ENCODE data around the gene HRAS. TPM values are rescaled to one million over a fixed set of nuclear protein-coding genes. Genes with fewer than 3 reads are reported as not detected.

HRAS gene
- total and polyA plus RNA-seq, 2 experiments from 2014 or later: 49.6 to 97.8 TPM

GRCh38 chr11:498297-499181 is 36.8 kb downstream of the HRAS start:
- DNase-seq (ENCODE audit: low read depth in 1 of 2, low spot score in 1 of 2): no peak
- Histone ChIP-seq H3K27me3 (no peaks in the 10 kb centered on the region), H3K4me3 (no peak overlapping the region), H3K9me3 (ENCODE audit: low read depth) (no peaks in the 10 kb centered on the region), H3K27ac (no peak overlapping the region), H3K36me3 (peaks cover 34% of the 10 kb centered on the region), H3K4me1 (ENCODE audit: low read depth) (no peaks in the 10 kb centered on the region)
- TF ChIP-seq, protein P1, sequence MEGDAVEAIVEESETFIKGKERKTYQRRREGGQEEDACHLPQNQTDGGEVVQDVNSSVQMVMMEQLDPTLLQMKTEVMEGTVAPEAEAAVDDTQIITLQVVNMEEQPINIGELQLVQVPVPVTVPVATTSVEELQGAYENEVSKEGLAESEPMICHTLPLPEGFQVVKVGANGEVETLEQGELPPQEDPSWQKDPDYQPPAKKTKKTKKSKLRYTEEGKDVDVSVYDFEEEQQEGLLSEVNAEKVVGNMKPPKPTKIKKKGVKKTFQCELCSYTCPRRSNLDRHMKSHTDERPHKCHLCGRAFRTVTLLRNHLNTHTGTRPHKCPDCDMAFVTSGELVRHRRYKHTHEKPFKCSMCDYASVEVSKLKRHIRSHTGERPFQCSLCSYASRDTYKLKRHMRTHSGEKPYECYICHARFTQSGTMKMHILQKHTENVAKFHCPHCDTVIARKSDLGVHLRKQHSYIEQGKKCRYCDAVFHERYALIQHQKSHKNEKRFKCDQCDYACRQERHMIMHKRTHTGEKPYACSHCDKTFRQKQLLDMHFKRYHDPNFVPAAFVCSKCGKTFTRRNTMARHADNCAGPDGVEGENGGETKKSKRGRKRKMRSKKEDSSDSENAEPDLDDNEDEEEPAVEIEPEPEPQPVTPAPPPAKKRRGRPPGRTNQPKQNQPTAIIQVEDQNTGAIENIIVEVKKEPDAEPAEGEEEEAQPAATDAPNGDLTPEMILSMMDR (IDR thresholded peaks at IDR 0.05; ENCODE audit: low read depth, low read length): no peak

- H3K4me3 ChIP-seq: no peak overlapping the region
- TF ChIP-seq, protein P1 (IDR thresholded peaks at IDR 0.05; ENCODE audit: low read depth, low read length): no peak
- H3K9me3 ChIP-seq (ENCODE audit: low read depth): no peaks in the 10 kb centered on the region
- H3K27ac ChIP-seq: no peak overlapping the region
- H3K36me3 ChIP-seq: peaks cover 34% of the 10 kb centered on the region
- DNase-seq (ENCODE audit: low read depth in 1 of 2, low spot score in 1 of 2): no peak
- H3K27me3 ChIP-seq: no peaks in the 10 kb centered on the region
- H3K4me1 ChIP-seq (ENCODE audit: low read depth): no peaks in the 10 kb centered on the region
Measured at GRCh38 chr11:497565-498296, 37.6 kb downstream of the HRAS start.

- H3K36me3 ChIP-seq: peaks cover 34% of the 10 kb centered on the region
Measured at GRCh38 chr11:496834-497564, 38.4 kb downstream of the HRAS start.

GRCh38 chr11:495537-495931 is 39.8 kb downstream of the HRAS start:
- H3K9me3 ChIP-seq (ENCODE audit: low read depth): no peaks in the 10 kb centered on the region
- no peak for DNase-seq (ENCODE audit: low read depth in 1 of 2, low spot score in 1 of 2)
- H3K27me3 ChIP-seq: no peaks in the 10 kb centered on the region
- peaks cover 30% of the 10 kb centered on the region for H3K36me3 ChIP-seq
- H3K4me1 ChIP-seq (ENCODE audit: low read depth): no peaks in the 10 kb centered on the region
- H3K27ac ChIP-seq: peak overlapping the region; percentile 43
- no peak overlapping the region for H3K4me3 ChIP-seq
- TF ChIP-seq, protein P1 (IDR thresholded peaks at IDR 0.05; ENCODE audit: low read depth, low read length): no peak

More at GRCh38 chr11:496834-497564, 38.4 kb downstream of the HRAS start:
- Histone ChIP-seq H3K27me3 (no peaks in the 10 kb centered on the region), H3K27ac (no peak overlapping the region), H3K9me3 (ENCODE audit: low read depth) (no peaks in the 10 kb centered on the region), H3K4me3 (no peak overlapping the region), H3K4me1 (ENCODE audit: low read depth) (no peaks in the 10 kb centered on the region)
- DNase-seq (ENCODE audit: low read depth in 1 of 2, low spot score in 1 of 2): no peak
- TF ChIP-seq, protein P1 (IDR thresholded peaks at IDR 0.05; ENCODE audit: low read depth, low read length): no peak

GRCh38 chr11:494761-495536 is 40.4 kb downstream of the HRAS start:
- no peak for DNase-seq (ENCODE audit: low read depth in 1 of 2, low spot score in 1 of 2)
- TF ChIP-seq, protein P1 (IDR thresholded peaks at IDR 0.05; ENCODE audit: low read depth, low read length): no peak
- no peak overlapping the region for H3K4me3 ChIP-seq
- H3K27ac ChIP-seq: peak overlapping the region; percentile 43
- H3K9me3 ChIP-seq (ENCODE audit: low read depth): no peaks in the 10 kb centered on the region
- peaks cover 25% of the 10 kb centered on the region for H3K36me3 ChIP-seq
- no peaks in the 10 kb centered on the region for H3K27me3 ChIP-seq
- no peaks in the 10 kb centered on the region for H3K4me1 ChIP-seq (ENCODE audit: low read depth)

All from cardiac muscle cell (in vitro differentiated cells and primary cell).